Measurements from ENCODE around the gene TAS2R1.
"Not testable (repeated sequence)": the region's sequence is repeated elsewhere in the genome, so short reads cannot be mapped to it uniquely, and the experiment has no call there.

- not testable (repeated sequence) for TF ChIP-seq CTCF (IDR thresholded peaks at IDR 0.05); ZFX (IDR thresholded peaks at IDR 0.05; ENCODE audit: borderline replicate concordance)
Measured at GRCh38 chr5:9598329-9598728, 31.8 kb downstream of the TAS2R1 start.

Measured in 22Rv1 (cell line).